GM18861 (cell line): ENCODE data around the gene PLCH2.

Source experiments
- ATAC-seq: cut with Tn5 transposase; IDR thresholded peaks from one replicate; pipeline ENCODE4 v1.9.1; 2021; ENCODE audit not compliant: unreplicated experiment

The PLCH2 gene

GRCh38 chr1:2498648-2499047, 22.6 kb downstream of the PLCH2 start:
- no peak for ATAC-seq

DNA sequence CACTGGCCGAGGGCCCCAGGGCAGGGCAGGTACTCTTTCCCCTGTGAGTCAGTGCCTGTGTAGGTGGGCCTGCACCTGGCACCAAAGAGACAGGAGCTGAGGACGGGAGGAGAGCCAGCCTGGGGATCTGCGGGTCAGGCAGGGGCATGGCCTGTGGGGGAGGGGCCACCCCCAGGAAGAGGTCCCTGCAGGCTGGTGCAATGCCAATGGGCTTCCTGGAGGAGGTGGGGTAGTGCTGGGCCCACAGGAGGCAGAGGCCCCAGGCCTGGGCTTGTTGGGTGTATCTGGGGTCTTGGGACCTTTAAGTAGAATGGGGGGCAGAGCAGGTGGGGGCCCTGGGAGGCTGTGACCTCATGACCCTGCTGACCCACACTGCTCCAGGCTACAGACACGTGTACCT, 23.2 kb downstream of the PLCH2 start:
- ATAC-seq: no peak

DNA sequence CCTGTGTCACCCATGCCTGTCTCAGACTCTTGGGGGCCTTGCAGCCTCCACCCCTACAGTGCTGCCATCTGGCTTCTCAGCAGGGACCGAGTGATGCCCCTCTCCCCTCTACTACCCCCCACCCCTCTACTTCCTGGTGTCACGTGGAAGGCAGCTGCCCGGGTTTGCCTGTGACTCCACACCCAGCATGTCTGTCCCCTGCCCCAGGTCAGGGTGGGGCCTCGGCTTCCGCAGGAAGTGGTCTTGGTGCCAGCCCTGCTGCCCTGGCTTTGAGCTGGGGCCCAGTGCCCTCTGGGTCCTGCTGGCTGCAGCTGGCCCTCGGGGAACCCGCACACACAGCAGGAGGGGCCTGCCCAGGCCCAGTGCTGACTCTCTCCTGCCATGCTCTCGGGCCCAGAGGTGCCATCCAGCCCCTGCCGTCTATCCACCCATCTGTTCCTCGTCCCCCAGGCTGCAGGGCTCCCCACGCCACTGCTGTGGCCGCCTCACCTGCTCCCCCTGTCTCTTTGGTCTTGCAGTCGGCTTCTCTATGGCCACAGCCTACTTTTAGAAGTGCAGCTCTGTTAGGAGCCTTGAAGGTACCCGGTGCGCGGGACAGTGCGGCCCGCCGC, 24.0 kb downstream of the PLCH2 start:
- no peak for ATAC-seq

DNA sequence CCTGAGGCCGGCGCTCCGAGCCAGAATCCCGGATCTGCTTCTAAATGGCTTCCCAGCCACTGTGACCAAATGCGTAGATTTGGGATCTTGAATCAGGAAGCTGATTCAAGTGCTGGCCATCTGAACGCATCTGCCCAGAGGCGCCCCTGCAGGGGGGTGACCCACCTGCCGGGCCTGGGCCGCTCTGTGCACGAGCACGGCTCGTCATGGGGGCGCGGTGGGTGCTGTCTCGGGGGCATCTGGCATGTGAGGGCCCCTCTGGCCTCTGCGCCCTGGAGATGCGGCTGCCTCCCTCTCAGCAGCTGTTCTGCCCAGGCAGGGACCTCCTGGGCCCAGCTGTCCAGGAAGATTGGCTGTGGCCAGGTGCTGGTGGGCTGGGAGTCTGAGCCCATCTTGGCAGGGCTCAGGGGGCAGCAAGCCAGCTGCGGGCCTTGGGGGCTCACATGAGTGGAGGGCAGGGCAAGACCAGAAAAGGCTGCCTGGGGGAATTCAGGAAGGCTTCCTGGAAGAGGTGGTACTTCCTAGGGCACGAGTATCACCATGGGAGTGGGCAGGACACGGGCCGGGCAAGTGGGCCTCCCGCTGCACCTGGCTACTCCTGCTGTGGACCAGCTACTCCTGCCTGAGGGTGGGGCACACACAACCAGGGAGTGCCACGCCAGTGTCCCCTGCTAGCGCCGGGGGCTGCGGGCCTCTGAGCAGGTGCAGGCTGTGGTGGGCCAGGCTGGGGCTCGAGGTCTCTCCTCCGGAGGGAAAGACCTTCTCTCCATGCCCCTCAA, 25.1 kb downstream of the PLCH2 start:
- ATAC-seq: no peak

- ATAC-seq: no peak
Measured at GRCh38 chr1:2501820-2502119, 25.7 kb downstream of the PLCH2 start.

GRCh38 chr1:2502210-2502609, 26.1 kb downstream of the PLCH2 start:
- ATAC-seq: no peak

DNA sequence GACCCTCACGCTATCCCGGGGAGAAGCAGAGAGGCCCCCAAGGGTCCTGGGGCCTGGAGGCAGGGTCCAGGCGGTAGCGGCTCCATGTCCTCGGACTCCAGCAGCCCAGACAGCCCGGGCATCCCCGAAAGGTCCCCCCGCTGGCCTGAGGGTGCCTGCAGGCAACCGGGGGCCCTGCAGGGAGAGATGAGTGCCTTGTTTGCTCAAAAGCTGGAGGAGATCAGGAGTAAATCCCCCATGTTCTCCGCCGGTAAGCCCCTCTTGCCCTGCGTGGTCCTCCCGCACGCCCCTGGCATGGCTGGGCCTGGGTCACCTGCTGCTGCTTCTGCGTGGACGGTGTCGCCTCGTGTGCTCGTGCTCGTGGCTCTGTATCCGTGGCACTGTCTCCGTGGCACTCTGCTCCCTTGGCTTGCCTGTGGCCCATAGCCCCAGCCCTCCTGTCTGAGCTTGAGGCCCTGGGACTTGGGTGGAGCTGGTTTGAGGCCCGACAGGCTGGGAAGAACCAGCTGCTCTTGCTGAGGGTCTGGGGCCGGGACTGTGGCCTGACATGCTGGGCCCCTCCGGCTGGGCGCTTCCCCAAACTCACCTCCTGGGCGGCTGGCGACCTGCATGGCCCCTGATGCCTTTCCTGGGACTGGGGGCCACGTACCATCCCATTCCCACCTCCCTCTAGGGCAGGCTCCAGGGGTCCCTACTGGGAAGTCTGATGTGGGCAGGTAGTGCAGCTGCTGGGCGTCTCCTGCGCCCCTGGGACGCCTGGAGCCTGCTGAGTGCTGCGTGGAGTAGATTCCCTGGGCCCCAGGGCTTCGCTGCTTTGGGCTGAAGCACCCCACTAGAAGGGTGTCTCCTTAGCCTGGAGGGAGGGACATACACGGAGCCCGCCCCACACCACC, 26.8 kb downstream of the PLCH2 start:
- no peak for ATAC-seq

- ATAC-seq: no peak
Measured at GRCh38 chr1:2503554-2504224, 27.6 kb downstream of the PLCH2 start.

DNA sequence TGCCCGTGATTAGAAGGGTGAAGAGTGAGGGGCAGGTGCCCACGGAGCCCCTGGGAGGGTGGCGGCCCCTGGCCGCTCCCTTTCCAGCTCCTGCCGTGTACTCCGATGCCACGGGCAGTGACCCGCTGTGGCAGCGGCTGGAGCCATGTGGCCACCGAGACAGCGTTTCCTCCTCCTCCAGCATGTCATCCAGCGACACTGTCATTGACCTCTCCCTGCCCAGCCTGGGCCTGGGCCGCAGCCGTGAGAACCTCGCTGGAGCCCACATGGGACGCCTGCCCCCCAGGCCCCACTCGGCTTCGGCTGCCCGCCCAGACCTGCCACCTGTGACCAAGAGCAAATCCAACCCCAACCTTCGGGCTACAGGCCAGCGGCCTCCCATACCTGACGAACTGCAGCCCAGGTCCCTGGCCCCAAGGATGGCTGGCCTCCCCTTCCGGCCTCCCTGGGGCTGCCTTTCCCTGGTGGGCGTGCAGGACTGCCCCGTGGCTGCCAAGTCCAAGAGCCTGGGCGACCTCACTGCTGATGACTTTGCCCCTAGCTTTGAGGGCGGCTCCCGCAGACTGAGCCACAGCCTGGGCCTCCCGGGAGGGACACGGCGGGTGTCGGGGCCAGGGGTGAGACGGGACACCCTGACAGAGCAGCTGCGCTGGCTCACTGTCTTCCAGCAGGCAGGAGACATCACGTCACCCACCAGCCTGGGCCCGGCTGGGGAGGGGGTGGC, 28.3 kb downstream of the PLCH2 start:
- ATAC-seq: no peak

GRCh38 chr1:2504949-2505272, 28.8 kb downstream of the PLCH2 start:
- no peak for ATAC-seq

- no peak for ATAC-seq
Measured at GRCh38 chr1:2505461-2505994, 29.4 kb downstream of the PLCH2 start.

DNA sequence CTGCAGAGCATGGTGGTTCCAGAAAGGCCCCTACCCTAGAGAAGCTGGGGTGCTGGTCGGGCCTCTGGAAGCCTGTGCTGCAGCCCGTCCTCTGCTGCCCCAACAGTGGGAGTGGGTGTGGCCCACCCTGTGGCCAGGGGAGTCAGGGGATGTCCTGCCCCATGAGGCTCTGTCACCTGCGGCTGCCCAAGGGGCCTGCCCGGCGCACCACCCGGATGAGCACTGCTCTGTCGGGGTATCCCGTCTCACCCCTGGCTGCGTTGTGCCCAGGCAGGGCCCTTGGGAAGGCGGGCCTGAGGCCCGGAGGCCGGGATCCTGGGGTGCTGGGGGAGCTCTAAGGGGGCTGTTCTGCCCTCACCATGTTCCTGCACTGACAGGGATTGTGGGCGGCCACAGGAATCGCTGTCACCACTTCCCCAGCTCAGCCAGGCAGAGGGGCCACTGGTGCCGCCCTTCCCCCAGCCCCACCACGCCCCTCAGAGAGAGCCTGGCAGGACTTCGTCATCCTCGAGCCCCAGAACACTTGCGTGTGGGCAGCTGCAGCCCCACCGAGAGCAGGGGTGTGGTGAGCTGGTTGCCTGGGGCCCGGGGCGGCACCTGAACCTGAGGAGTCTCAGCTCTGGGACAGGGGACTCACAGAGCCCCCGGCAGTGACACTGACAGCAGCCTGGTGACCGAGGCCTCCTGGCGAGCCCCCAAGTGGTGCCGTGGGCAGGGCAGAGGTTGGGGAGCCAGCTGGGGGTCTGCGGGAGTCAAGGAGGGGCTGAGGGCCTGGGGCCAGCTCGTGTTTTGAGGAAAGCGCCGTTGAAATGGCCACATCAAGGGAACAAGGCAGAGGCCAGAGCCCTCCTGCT, 30.1 kb downstream of the PLCH2 start:
- ATAC-seq: no peak

DNA sequence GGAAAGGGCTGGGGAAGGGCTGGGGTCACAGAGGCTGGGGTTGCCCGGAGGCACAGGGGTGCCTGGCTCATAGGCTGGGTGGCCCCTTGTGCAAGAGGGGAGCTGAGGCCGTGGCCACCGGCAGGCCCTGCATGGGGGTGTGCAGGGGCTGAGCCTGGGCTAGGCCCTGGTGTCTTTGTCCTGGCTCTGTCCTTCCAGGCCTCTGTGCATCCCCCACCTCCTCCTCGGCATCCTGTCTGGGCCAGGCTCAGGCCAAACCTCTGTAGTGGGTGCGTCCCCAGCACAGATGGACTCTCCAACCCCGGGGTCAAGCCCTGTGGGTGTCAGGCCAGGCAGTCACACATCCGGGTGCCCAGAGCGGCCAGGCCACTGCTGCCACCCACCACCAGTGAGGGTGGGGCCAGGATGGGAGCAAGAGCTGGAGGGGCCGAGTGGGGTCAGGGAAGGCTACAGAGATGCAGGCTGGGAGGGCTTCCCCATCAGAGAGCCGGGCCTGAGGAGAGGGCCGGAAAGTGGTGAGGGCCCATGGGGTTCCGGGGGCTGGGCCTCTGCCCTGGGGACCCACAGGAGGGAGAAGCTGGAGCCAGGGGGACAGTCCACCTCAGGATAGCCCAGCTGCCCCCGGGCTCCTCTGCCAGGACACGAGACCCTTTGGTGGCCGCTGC, 30.9 kb downstream of the PLCH2 start:
- no peak for ATAC-seq

GRCh38 chr1:2507744-2508155, 31.7 kb downstream of the PLCH2 start:
- no peak for ATAC-seq

DNA sequence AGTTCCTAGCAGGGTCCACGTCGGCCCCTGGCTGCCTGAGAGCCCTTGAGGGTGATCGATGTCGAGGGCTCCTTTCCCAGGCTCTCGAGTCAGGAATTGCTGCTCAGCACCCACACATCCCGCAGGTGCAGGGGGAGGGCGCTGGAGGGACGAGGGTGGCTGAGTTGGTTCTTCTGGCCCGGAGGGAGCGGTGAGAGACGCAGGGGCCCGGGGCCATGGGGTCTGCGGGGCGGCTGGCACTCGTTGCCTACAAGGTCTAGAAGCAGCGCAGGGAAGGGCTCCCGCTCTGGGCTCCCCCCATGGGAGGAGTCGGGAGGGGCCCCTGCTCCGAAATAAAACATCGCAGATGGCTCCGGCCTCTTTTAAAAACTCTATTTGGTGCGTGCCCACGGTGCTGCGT, 32.1 kb downstream of the PLCH2 start:
- ATAC-seq: no peak

DNA sequence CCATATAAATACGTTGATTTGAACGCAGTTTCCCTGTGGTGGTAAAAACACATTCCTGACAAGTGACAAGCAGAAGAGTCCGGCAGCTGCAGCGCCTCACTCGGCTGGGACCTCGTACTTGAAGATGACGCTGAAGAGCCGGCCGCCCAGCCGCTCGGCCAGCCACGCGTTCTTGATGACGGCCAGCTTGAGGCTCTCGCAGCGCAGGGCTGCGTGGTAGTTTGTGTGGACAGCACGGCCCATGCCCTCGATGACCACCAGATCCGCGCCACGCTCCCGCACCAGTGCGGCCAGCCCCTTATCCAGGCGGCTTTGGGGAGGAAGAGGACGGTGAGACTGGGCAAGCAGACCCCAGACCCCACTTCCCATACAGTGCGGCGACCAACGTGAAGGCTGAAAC, 32.7 kb downstream of the PLCH2 start:
- ATAC-seq: no peak

DNA sequence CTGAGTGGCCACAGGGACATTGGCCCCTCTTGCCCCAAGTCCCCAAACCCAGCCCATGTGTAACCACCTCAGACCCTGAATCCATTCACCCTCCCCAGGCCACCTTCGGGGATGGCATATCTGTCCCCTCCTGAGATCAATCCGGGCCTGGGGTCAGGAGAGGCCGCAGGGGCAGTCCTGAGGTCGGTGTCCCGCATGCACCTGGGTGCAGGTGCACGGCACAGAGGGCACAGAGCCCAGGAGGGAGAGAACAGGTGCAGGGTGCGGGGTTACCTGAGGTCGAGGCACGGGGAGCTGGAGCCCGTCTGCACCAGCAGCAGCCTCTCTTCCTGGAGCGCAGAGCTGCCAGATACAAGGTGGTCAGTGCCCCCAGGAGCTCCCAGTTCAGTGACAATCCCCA, 33.5 kb downstream of the PLCH2 start:
- ATAC-seq: no peak

DNA sequence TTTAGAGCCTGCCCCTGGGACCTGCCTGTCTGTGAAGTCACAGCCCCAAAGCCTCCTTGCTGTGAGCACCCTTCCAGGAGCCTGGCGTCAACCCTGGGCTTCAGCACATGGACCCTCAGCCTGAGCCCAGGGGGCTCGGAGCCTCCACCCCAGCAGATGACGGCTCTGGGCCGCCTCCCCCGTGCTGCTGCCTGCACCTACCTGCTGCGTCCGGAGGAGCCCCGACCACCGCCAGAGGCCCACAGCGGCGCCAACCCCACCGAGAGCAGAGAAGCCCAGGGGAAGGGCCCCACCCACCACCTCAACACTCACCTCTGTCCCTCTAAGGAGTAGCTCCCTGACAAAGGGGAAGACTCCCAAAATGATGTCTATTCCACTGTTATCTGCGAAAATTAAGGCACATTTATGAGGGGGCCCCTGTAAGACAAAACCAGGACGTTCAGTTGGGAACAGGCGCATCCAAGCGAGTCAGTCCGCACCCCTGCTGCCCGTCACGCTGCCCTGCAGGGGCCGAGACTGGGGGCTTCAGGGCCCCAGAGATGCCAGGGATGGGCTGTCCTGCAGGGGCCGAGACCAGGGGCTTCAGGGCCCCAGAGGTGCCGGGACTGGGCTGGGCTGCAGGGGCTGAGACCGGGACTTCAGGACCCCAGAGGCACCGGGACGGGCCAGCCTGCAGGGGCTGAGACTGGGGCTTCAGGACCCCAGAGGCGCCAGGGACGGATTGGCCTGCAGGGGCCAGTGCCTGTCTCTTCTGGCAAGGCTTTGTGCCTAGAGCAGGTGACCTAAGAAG, 34.5 kb downstream of the PLCH2 start:
- no peak for ATAC-seq
